Gastrocnemius medialis (tissue), 4 donors: ENCODE measurements around the gene GALNT17.

Experiments used
- CTCF ChIP-seq, 5 experiments: fragments of 450-650 bp in 3 of 5; fragments of 200-600 bp in 2 of 5; sonication (generic) in 2 of 5; IDR thresholded peaks in 4 of 5; conservative IDR thresholded peaks in 1 of 5; 1 replicate in 4 of 5; 2 replicates in 1 of 5; pipeline ENCODE4 v1.5.1; 2016 to 2019; ENCODE audit warnings: antibody characterized with exemption in 5 of 5, mild to moderate bottlenecking in 3 of 5, moderate library complexity in 3 of 5
- POLR2A ChIP-seq, 2 donors: fragments of 450-650 bp; IDR thresholded peaks; one replicate each; pipeline ENCODE4 v1.6.1; 2017; ENCODE audit warnings: antibody characterized with exemption in 2 of 2, mild to moderate bottlenecking in 2 of 2, moderate library complexity in 2 of 2

GRCh38 chr7:71506822-71507221 lies 374.9 kb downstream of the GALNT17 start:
- TF ChIP-seq CTCF (IDR thresholded peaks at IDR 0.05 in 4 of 5, conservative IDR thresholded peaks at IDR 0.05 in 1 of 5) (no peak), POLR2A (IDR thresholded peaks at IDR 0.05) (no peak)
